GM12878 (cell line): ENCODE data around the gene SLC8B1. TPM values are rescaled to one million over a fixed set of nuclear protein-coding genes. Genes with fewer than 3 reads are reported as not detected.

Source experiments
- ATAC-seq: fragments of 200-7000 bp; cut with Tn5 transposase; 3 replicates; pipeline ENCODE4 v1.9.1; 2020; ENCODE audit warnings: mild to moderate bottlenecking, moderate library complexity
- BruUV-seq: library from RNA; stranded (reverse); fragments of 400-500 nt; replicated peaks from 2 replicates; lab custom pipeline; 2021; lab: Mats Ljungman, UMichigan
- CTCF ChIA-PET: fragments of 300-600 bp; sonication (Branson Sonifier 250); formaldehyde crosslinking; extraction: SDS; loops from one replicate; lab custom pipeline; 2021; ENCODE audit warnings: inconsistent platforms; lab: Yijun Ruan, JAX
- POLR2A ChIA-PET: fragments of 350-600 bp; formaldehyde crosslinking; extraction: SDS; loops from one replicate; lab custom pipeline; 2021; ENCODE audit warnings: inconsistent platforms; lab: Charles Lee
- RAD21 ChIA-PET: fragments of 300-600 bp; sonication (Branson Sonifier 250); formaldehyde crosslinking; loops from one replicate; lab custom pipeline; 2023; ENCODE audit warnings: antibody characterized with exemption; ENCODE audit not compliant: unreplicated experiment; lab: Charles Lee
- SMC1A ChIA-PET: fragments of 300-600 bp; sonication (Branson Sonifier 250); formaldehyde crosslinking; loops from one replicate; lab custom pipeline; 2023; ENCODE audit not compliant: unreplicated experiment, uncharacterized antibody; lab: Charles Lee
- DNase-seq: peaks from one replicate; pipeline ENCODE4 v3.0.0-alpha.2; 2011; ENCODE audit warnings: low read depth, low spot score
- FAIRE-seq: peaks from 3 replicates; lab custom pipeline; 2011; peaks lifted over from hg19 to GRCh38; lab: Jason Lieb, UNC
- H2AFZ ChIP-seq: 2 replicates; pipeline ENCODE4 v1.6.0; 2011; ENCODE audit warnings: low read depth, low read length, control low read depth; ENCODE audit not compliant: control insufficient read depth
- H3K27ac ChIP-seq: 2 replicates; pipeline ENCODE4 v1.5.1; 2011; ENCODE audit warnings: control low read depth; ENCODE audit not compliant: control insufficient read depth, insufficient read depth
- H3K27me3 ChIP-seq, 2 experiments: replicated peaks in 1 of 2; 2 replicates each; pipeline versions ENCODE4 v1.6.0 to v1.6.1; 2011; ENCODE audit warnings: low read length in 1 of 2; ENCODE audit not compliant: control insufficient read depth in 2 of 2, insufficient read depth in 2 of 2
- H3K36me3 ChIP-seq, 2 experiments: 2 replicates each; pipeline ENCODE4 v1.5.1; 2011; ENCODE audit warnings: low read length in 1 of 2; ENCODE audit not compliant: control insufficient read depth in 2 of 2, insufficient read depth in 2 of 2
- H3K4me1 ChIP-seq: 2 replicates; pipeline ENCODE4 v1.6.1; 2011; ENCODE audit warnings: mild to moderate bottlenecking, low read length, moderate library complexity, mixed read lengths; ENCODE audit not compliant: control insufficient read depth, insufficient read depth
- H3K4me2 ChIP-seq: 2 replicates; pipeline ENCODE4 v1.6.0; 2011; ENCODE audit warnings: control low read depth; ENCODE audit not compliant: control insufficient read depth, insufficient read depth
- H3K4me3 ChIP-seq: fragments of 200-600 bp; sonication (generic); 2 replicates; pipeline ENCODE4 v1.5.1; 2016
- H3K79me2 ChIP-seq: 2 replicates; pipeline ENCODE4 v1.6.0; 2011; ENCODE audit warnings: low read length; ENCODE audit not compliant: control insufficient read depth, insufficient read depth
- H3K9ac ChIP-seq: 2 replicates; pipeline ENCODE4 v1.8.0; 2011; ENCODE audit warnings: low read length, control low read depth, mixed read lengths; ENCODE audit not compliant: control insufficient read depth, insufficient read depth
- H3K9me3 ChIP-seq: replicated peaks from 3 replicates; pipeline ENCODE4 v1.5.1; 2011; ENCODE audit warnings: mild to moderate bottlenecking, low read length; ENCODE audit not compliant: control insufficient read depth, insufficient read depth
- H4K20me1 ChIP-seq: 2 replicates; pipeline ENCODE4 v1.6.0; 2011; ENCODE audit not compliant: control insufficient read depth, insufficient read depth
- ATF7 ChIP-seq: fragments of 450-650 bp; IDR thresholded peaks from 2 replicates; pipeline ENCODE4 v1.6.1; 2016; ENCODE audit warnings: low read depth, mild to moderate bottlenecking
- BMI1 ChIP-seq: fragments of 450-650 bp; IDR thresholded peaks from 2 replicates; pipeline ENCODE4 v1.6.1; 2016; ENCODE audit warnings: mild to moderate bottlenecking, moderate library complexity, borderline replicate concordance
- CHD4 ChIP-seq: fragments of 200-600 bp; sonication (generic); IDR thresholded peaks from 2 replicates; pipeline ENCODE4 v1.6.1; 2016; ENCODE audit warnings: mild to moderate bottlenecking
- E2F4 ChIP-seq: IDR thresholded peaks from 2 replicates; pipeline ENCODE4 v1.6.1; 2012; ENCODE audit warnings: low read depth, low read length, improper control_type of control experiment
- EED ChIP-seq: sonication (generic); IDR thresholded peaks from 2 replicates; pipeline ENCODE4 v1.6.1; 2016; ENCODE audit warnings: antibody characterized with exemption, low read depth
- HDAC6 ChIP-seq: fragments of 200-600 bp; sonication (generic); IDR thresholded peaks from one replicate; pipeline ENCODE4 v1.8.0; 2017; ENCODE audit warnings: antibody characterized with exemption; ENCODE audit not compliant: unreplicated experiment
- RCOR1 ChIP-seq: conservative IDR thresholded peaks from 2 replicates; pipeline ENCODE4 v1.6.1; 2012; ENCODE audit warnings: low read depth, low read length, improper control_type of control experiment
- RUNX3 ChIP-seq: IDR thresholded peaks from 2 replicates; pipeline ENCODE4 v1.6.1; 2012; ENCODE audit warnings: low read length, inconsistent platforms
- SMAD1 ChIP-seq: fragments of 450-650 bp; IDR thresholded peaks from 2 replicates; pipeline ENCODE4 v1.6.1; 2018; ENCODE audit warnings: mild to moderate bottlenecking, low read depth; ENCODE audit not compliant: partially characterized antibody
- SUZ12 ChIP-seq: fragments of 200-600 bp; sonication (generic); IDR thresholded peaks from one replicate; pipeline ENCODE4 v1.6.1; 2018; ENCODE audit warnings: antibody characterized with exemption, mild to moderate bottlenecking; ENCODE audit not compliant: unreplicated experiment
- ZBTB33 ChIP-seq: fragments of 450-650 bp; IDR thresholded peaks from 2 replicates; pipeline ENCODE4 v1.6.1; 2017; ENCODE audit warnings: mild to moderate bottlenecking
- ZNF622 ChIP-seq: fragments of 450-650 bp; IDR thresholded peaks from 2 replicates; pipeline ENCODE4 v1.6.1; 2017; ENCODE audit warnings: mild to moderate bottlenecking, inconsistent platforms
- ZSCAN29 ChIP-seq: fragments of 450-650 bp; IDR thresholded peaks from 2 replicates; pipeline ENCODE4 v1.6.1; 2017; ENCODE audit warnings: mild to moderate bottlenecking, moderate library complexity
- WGBS: methylation state at CpG from one replicate; pipeline ENCODE4 v1.1.6; 2016; ENCODE audit warnings: low lambda C conversion rate; ENCODE audit not compliant: insufficient replicate concordance, insufficient coverage; ENCODE audit errors: missing lambda C conversion rate; 5-methylcytosine and 5-hydroxymethylcytosine counted together
- in situ Hi-C: fragments of 300-500 bp; cut with MboI; formaldehyde crosslinking; loops from 9 replicates; pipeline ENCODE4 v1.14.3; 2018; ENCODE audit warnings: mixed read lengths
- intact Hi-C: fragments of 100-400 bp; cut with micrococcal nuclease; formaldehyde crosslinking; loops from one replicate; pipeline ENCODE4 v1.14.2; 2022; ENCODE audit not compliant: unreplicated experiment
- polyA plus RNA-seq, 11 experiments: library from polyadenylated mRNA; depleted of rRNA in 4 of 11; unstranded in 6 of 11; stranded (reverse) in 5 of 11; fragments of >200 nt; fragmentation: Nextera tagmentation in 4 of 11; fragmentation: Illumina TruSeq in 1 of 11; extraction: Ambion mirVana in 4 of 11; extraction: Trizol in 1 of 11; gene quantifications; 1 replicate in 1 of 11; 2 replicates in 10 of 11; pipeline versions ENCODE4 v1.2.1 to v1.2.3, GENCODE V29; 2011 to 2016; ENCODE audit warnings: inconsistent platforms in 2 of 11, missing spikeins in 2 of 11, low read depth in 1 of 11
- total RNA-seq, 4 experiments: library from RNA; depleted of rRNA in 3 of 4; stranded (reverse); fragments of >200 nt in 3 of 4; fragmentation: Illumina TruSeq in 1 of 4; extraction: Trizol in 1 of 4; gene quantifications; 2 replicates each; pipeline versions ENCODE4 v1.2.1 to v1.2.3, GENCODE V29; 2013 to 2021

The SLC8B1 gene
- total and polyA plus RNA-seq, 10 of the 15 experiments (the other 5 are each of a cell fraction or from before 2014, with no cell fraction given), result 0.18 to 12.3 (median 6.8) TPM

- no peaks in the 10 kb centered on the region; a peak in 1 of 4 replicates for H3K36me3 ChIP-seq
These were observed 47.3 kb upstream of the SLC8B1 start for GRCh38 chr12:113382206-113382605.

GRCh38 chr12:113381220-113381619 lies 46.3 kb upstream of the SLC8B1 start:
- CTCF ChIA-PET, result interaction anchor here (0.6 kb wide), 1 partner anchor 1009 kb away, joined by 4 read pairs; no protein-coding TSS in a partner anchor
- intact Hi-C loops, result no loop called here
- no peak overlapping the region for H3K4me2 ChIP-seq
- no peak overlapping the region for H3K27ac ChIP-seq
- no peaks in the 10 kb centered on the region; a peak in 1 of 4 replicates for H3K36me3 ChIP-seq
- H3K9ac ChIP-seq, result no peak overlapping the region
- POLR2A ChIA-PET, result no interaction called here
- H2AFZ ChIP-seq, result no peak overlapping the region
- no peaks in the 10 kb centered on the region; the same call in 1 of the 2 replicates for H3K4me1 ChIP-seq
- in situ Hi-C loops, result no loop called here
- no peak for ATAC-seq
- SMC1A ChIA-PET, result no interaction called here
- 88% methylated on average over 10 of the region's 11 CpGs for WGBS
- no peaks in the 10 kb centered on the region for H3K9me3 ChIP-seq
- RAD21 ChIA-PET, result no interaction called here
- H3K4me3 ChIP-seq, result no peak overlapping the region
- H3K27me3 ChIP-seq, result no peaks in the 10 kb centered on the region
- FAIRE-seq, result no peak
- no TSS peak for BruUV-seq
- DNase-seq, result no peak
- H4K20me1 ChIP-seq, result no peaks in the 10 kb centered on the region
- H3K79me2 ChIP-seq, result no peaks in the 10 kb centered on the region
- no peak for TF ChIP-seq SUZ12
- no peak for TF ChIP-seq CHD4
- no peak for TF ChIP-seq ZSCAN29
- TF ChIP-seq RCOR1, result no peak
- TF ChIP-seq EED, result no peak
- no peak for TF ChIP-seq HDAC6
- TF ChIP-seq ZBTB33, result no peak
- no peak for TF ChIP-seq ZNF622
- TF ChIP-seq ATF7, result no peak
- TF ChIP-seq E2F4, result no peak
- TF ChIP-seq SMAD1, result no peak
- TF ChIP-seq RUNX3, result no peak

More at GRCh38 chr12:113382206-113382605, 47.3 kb upstream of the SLC8B1 start:
- ChIA-PET SMC1A (no interaction called here), POLR2A (no interaction called here), CTCF (interaction anchor here (1.0 to 1.1 kb wide), 2 partner anchors 43 to 150 kb away, joined by 3 to 5 read pairs; no protein-coding TSS in a partner anchor), RAD21 (interaction anchor here (0.9 to 1.1 kb wide), 2 partner anchors 27 to 187 kb away, joined by 3 read pairs; no protein-coding TSS in a partner anchor)
- Histone ChIP-seq H3K27ac (no peak overlapping the region), H3K9me3 (no peaks in the 10 kb centered on the region), H3K9ac (no peak overlapping the region), H3K4me3 (no peak overlapping the region), H3K4me2 (no peak overlapping the region), H4K20me1 (no peaks in the 10 kb centered on the region), H3K27me3 (no peaks in the 10 kb centered on the region), H2AFZ (no peak overlapping the region), H3K4me1 (no peaks in the 10 kb centered on the region; the same call in 1 of the 2 replicates), H3K79me2 (no peaks in the 10 kb centered on the region)
- intact Hi-C loops (no loop called here), in situ Hi-C loops (no loop called here)
- 99% methylated on average over 4 of the region's 4 CpGs for WGBS
- no peak for ATAC-seq
- no TSS peak for BruUV-seq
- DNase-seq, result no peak
- no peak for FAIRE-seq
- TF ChIP-seq RCOR1 (no peak), SUZ12 (no peak), BMI1 (no peak)
